ENCODE results near the gene SARNP.
"Not testable (repeated sequence)": the region's sequence is repeated elsewhere in the genome, so short reads cannot be mapped to it uniquely, and the experiment has no call there.

SARNP gene

GRCh38 chr12:55817345-55818139, at the start of gene SARNP, which contains the start of gene ORMDL2:
TSS of gene SARNP (minus strand) at chr12:55817724. CDS start at chr12:55817701, 23 bp downstream.
TSS of gene ORMDL2 (plus strand) at chr12:55818041. CDS start at chr12:55819000, 959 bp downstream.
- peak; percentile 84 to 91 for DNase-seq (ENCODE audit: low read depth in 1 of 2, low spot score in 1 of 2)

- not testable (repeated sequence) for DNase-seq (ENCODE audit: low read depth in 1 of 2, low spot score in 1 of 2)
Measured at GRCh38 chr12:55866454-55867004, 49.0 kb upstream of the SARNP start.

GRCh38 chr12:55865327-55865726, 47.8 kb upstream of the SARNP start:
- DNase-seq (ENCODE audit: low read depth in 1 of 2, low spot score in 1 of 2), result no peak

GRCh38 chr12:55862931-55863330, 45.4 kb upstream of the SARNP start:
- DNase-seq (ENCODE audit: low read depth in 1 of 2, low spot score in 1 of 2), result not testable (repeated sequence)

GRCh38 chr12:55862286-55862685, 44.8 kb upstream of the SARNP start:
- no peak for DNase-seq (ENCODE audit: low read depth in 1 of 2, low spot score in 1 of 2)

- DNase-seq (ENCODE audit: low read depth in 1 of 2, low spot score in 1 of 2), result no peak
Measured at GRCh38 chr12:55861871-55862270, 44.3 kb upstream of the SARNP start.

GRCh38 chr12:55861396-55861795, 43.9 kb upstream of the SARNP start:
- DNase-seq (ENCODE audit: low read depth in 1 of 2, low spot score in 1 of 2), result no peak

GRCh38 chr12:55852740-55853139, 35.2 kb upstream of the SARNP start:
- no peak for DNase-seq (ENCODE audit: low read depth in 1 of 2, low spot score in 1 of 2)

- DNase-seq (ENCODE audit: low read depth in 1 of 2, low spot score in 1 of 2), result no peak
Measured at GRCh38 chr12:55850893-55851292, 33.4 kb upstream of the SARNP start.

GRCh38 chr12:55850401-55850800, 32.9 kb upstream of the SARNP start:
- DNase-seq (ENCODE audit: low read depth in 1 of 2, low spot score in 1 of 2), result no peak

- no peak for DNase-seq (ENCODE audit: low read depth in 1 of 2, low spot score in 1 of 2)
Measured at GRCh38 chr12:55849616-55850343, 32.3 kb upstream of the SARNP start.

- no peak for DNase-seq (ENCODE audit: low read depth in 1 of 2, low spot score in 1 of 2)
Measured at GRCh38 chr12:55847603-55848291, 30.2 kb upstream of the SARNP start.

GRCh38 chr12:55847033-55847432, 29.5 kb upstream of the SARNP start:
- no peak for DNase-seq (ENCODE audit: low read depth in 1 of 2, low spot score in 1 of 2)

GRCh38 chr12:55845785-55846496, 28.4 kb upstream of the SARNP start:
- DNase-seq (ENCODE audit: low read depth in 1 of 2, low spot score in 1 of 2), result no peak

GRCh38 chr12:55845361-55845760, 27.8 kb upstream of the SARNP start:
- DNase-seq (ENCODE audit: low read depth in 1 of 2, low spot score in 1 of 2), result no peak

GRCh38 chr12:55844961-55845360, 27.4 kb upstream of the SARNP start:
- no peak for DNase-seq (ENCODE audit: low read depth in 1 of 2, low spot score in 1 of 2)

- DNase-seq (ENCODE audit: low read depth in 1 of 2, low spot score in 1 of 2), result no peak
Measured at GRCh38 chr12:55843431-55843830, 25.9 kb upstream of the SARNP start.

GRCh38 chr12:55842681-55843429, 25.3 kb upstream of the SARNP start, which contains the start of gene MMP19:
TSS of gene MMP19 (minus strand) at chr12:55842936. CDS start at chr12:55842830, 106 bp downstream.
- DNase-seq (ENCODE audit: low read depth in 1 of 2, low spot score in 1 of 2), result no peak

GRCh38 chr12:55840581-55841351, 23.2 kb upstream of the SARNP start:
- no peak for DNase-seq (ENCODE audit: low read depth in 1 of 2, low spot score in 1 of 2)

Measured in activated T-helper 1 cell treated with anti-CD3 and anti-CD28 coated beads, Interleukin-2, amount 50 U/mL, for 16 hours (primary cell).